NCI-H446 (cell line): Measurements from ENCODE around the gene BMERB1.
A peak's percentile ranks its signal among the peaks of the same experiment; 100 is the strongest.
"Not testable (repeated sequence)": the region's sequence is repeated elsewhere in the genome, so short reads cannot be mapped to it uniquely, and the experiment has no call there.

Experiments used
- DNase-seq, 2 experiments: peaks; one replicate each; lab custom pipeline; 2025; lab: John Stamatoyannopoulos, UW

Gene BMERB1

DNA sequence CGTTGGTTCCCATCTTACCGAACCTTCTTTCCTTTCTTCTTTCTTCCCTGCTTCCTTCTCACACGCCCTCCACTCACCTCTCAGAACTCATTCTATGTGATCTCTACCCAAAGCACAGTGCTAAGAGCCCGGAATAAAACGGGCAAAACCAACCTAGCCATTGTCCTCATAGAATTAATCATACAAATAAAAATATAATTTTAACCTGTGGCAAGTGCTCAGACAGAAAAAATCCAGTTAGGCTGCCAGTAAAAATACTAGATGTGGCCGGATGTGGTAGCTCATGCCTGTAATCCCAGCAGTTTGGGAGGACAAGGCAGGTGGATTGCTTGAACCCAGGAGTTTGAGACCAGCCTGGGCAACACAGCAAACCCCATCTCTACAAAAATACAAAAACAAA, 27.0 kb downstream of the BMERB1 start:
- DNase-seq: no peak

DNA sequence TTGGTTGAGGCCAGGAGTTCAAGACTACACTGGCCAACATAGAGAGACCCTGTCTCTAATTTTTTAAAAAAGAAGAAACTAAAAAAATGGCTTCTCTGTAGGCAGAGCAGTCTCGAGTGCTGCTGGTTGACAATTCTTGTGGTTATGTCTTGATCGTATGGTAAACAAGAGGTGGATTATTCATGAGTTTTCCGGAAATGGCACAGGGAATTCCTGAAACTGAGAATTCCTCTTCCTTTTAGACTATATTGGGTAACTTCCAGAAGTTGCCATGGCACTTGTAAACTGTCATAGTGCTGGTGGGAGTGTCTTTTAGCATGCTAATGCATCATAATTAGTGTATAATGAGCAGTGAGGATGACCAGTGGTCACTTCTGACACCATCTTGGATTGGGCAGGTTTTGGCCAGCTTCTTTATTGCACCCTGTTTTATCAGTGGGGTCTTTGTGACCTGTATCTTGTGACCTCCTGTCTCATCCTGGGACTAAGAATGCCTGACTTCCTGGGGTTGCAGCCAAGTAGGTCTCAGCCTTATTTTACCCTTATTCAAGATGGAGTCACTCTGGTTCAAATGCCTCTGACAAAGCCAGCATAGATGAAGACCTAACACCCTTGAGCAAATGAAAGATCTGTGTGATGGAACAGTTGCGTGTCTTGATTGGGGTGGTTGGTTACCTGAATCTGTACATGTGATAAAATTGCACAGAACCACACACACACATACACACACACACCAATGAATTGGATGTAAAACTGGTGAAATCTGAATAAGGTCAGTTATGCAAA, 30.2 kb downstream of the BMERB1 start:
- no peak for DNase-seq

DNA sequence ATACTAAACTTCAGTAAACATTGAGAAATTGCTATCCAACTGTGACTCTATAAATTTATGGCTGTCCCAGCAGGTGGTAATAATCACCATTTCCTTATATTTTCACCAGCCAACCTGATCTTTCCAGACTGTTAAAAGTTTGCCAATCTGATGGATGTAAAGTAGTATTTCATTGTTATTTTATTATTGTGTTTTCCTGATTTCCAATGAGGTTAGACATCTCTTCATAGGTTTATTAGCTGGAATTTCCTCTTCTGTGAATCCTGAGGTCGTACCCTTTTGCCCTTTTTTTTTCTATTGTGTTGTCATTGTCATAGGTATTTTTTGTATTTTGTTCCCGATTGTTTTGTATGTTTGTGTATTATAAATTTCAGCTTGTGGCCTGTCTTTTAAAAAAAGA, 31.7 kb downstream of the BMERB1 start:
- DNase-seq: no peak

DNA sequence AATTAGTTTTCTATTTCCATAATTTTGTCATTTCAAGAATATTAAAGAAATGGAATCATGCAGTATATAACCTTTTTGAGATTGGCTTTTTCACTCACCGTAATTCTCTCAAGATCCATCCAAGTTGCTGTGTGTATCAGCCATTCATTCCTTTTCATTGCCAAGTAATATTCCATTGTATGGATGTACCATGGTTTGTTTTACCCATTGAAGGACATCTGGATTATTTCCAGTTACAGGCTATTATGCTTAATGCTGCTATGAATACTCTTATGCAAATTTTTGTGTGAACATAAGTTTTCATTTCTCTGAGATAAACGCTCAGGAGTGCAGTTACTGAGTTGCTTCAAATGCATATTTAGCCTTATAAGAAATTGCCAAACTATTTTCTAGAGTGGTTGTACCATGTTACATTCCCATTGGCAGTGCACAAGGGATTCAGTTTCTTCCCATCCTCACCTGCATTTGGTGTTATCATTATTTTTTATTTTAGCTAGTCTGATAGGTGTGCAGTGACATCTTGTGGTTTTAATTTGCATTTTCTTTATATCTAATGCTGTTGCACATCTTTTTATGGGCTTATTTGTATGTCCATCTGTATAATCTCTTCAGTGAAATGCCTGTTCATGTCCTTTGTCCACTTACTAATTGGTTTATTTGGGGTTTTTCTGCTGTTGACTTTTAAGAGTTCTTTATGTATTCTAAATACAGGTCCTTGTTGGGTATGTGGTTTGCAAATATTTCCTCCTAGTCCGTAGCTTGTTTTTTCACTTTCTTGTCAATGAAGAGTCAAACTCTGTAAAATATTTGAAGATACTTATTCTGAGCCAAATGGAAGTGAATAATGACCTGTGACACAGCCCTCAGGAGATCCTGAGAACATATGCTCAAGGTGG, 32.7 kb downstream of the BMERB1 start:
- no peak for DNase-seq

DNA sequence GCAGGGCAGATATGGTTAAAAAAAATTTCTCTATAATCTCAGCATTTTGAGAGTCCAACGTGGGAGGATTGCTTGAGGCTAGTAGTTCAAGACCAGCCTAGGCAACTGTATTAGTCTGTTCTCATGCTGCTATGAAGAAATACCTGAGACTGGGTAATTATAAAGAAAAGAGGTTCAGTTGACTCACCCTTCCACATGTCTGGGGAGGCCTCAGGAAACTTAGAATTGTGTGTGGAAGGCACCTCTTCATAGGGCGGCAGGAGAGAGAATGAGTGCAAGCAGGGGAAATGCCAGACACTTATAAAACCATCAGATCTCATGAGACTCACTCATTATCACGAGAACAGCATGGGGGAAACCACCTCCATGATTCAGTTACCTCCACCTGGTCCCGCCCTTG, 42.6 kb downstream of the BMERB1 start:
- DNase-seq: not testable (repeated sequence)

DNA sequence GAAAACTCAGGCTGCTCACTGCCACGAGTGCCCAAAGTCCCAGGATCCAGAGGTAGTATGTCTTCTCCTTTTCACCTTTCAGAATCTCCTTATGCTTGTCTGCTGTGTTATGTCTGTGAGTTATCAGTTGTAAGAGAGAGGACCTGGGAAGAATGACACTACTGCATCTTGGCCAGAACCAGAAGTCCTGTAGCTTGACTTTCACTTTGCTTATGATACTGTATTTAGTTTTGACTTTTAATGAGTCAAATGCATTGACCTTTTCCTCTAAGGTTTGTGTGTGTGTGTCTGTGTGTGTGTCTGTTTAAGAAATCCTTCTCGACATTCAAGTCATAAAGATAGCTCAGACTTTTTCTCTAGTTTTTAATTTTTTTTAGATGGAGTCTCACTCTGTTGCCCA, 43.4 kb downstream of the BMERB1 start:
- DNase-seq: no peak

DNA sequence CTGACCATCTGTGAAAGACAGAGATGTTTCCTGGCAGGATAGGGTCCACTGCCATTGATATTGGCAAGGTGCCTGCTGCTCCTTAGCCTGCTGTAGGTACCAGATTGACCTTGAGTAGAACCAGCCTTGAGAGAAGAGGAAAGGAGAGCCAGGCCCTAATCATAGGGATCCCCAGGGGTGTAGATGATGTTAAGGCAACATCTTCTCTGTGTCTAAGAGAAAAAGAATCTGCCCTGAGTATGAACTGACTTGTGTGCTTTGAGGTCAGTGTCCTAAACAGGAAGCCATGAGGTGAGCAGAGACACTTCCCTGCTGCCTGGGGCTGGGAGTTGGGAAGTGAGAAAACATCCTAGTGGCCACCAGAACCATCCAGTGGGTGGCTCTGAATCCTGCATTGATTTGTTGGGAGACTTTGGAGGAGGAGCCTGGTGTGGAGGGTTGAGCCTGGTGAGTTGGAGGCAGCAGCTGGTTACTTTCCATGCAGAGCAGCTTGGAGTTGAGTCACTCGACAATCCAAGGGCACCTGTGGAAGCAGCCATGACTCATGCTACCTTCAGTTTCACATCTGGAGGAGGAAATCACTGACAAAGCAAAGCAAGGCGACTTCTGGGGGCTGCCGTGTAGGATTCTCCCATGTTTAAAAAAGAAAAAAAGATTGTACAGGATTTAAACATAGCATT, 47.8 kb downstream of the BMERB1 start:
- DNase-seq: peak; percentile 14 to 62

DNA sequence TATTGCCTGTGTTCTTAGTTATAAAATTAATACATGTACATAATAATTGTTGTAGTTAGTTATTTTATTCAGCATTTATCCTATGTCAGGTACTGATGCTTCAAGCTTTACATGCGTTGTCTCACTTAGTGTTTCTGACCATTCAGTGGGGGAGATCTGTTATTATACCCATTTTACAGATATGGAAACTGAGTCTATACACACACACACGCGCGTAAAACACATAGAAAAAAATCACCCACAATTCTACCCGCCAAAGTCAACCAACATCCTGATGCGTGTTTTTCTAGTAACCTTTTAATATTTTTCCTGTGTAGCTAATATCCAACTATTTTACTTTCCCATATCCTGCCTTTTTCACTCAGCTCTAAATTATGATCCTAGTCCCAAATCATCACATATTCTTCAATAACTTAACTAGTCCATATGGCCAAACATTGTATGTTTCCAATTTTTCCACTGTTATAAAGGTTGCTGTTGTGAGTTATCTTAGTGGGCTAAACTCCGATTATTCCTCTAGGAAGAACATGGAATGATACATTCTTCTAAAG, 48.4 kb downstream of the BMERB1 start:
- no peak for DNase-seq

DNA sequence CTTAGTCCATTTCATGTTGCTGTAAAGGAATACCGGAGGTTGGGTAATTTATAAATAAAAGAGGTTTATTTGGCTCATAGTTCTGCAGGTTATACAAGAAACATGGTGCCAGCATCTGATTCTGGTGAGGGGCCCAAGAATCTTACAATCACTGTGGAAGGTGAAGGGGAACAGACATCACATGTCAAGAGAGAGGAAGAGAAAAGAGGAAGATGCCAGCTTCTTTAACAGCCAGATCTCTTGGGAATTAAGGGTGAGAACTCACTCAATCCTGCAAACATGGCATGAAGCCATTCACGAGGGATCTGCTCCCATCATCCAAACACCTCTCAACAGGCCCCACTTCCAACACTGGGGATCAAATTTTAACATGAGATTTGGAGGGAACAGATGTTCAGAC, 49.5 kb downstream of the BMERB1 start:
- peak in 1 of 2 experiments; percentile 15 for DNase-seq

DNA sequence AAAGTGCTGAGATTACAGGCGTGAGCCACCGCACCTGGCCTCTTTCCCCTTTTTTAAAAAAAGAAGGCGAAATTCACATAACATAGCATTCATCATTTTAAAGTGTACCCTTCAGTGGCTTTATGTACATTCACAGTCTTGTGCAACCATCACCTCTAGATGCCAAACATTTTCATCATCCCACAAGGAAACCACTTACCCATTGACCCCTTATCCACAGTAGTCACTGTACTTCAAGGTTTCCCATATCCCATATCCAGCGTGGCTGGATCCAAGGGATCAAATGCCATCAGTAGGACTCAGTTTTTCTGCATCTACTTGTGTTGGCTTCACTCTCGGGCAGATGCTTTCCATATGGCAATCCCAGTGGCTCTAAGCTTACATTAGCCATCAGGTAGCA, 50.3 kb downstream of the BMERB1 start:
- DNase-seq: no peak

DNA sequence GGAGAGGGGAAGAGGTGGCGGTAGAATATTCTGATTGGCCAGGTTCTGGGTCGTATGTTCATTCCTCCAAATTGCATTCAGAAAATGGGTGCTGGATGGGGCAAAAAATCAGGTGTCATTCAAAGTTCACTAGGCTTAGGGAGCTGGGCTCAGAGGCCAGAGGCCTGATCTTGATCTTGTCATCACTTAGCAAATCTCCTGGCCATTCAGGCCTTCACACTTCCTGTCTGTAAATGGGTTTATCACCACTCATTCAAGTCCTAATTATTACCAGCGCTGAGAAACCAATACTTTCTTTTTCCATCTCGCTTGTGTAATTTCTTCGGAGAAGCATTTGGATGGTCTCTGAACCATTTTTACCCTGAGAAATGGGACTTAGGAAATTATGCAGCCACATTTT, 50.8 kb downstream of the BMERB1 start:
- DNase-seq: no peak

DNA sequence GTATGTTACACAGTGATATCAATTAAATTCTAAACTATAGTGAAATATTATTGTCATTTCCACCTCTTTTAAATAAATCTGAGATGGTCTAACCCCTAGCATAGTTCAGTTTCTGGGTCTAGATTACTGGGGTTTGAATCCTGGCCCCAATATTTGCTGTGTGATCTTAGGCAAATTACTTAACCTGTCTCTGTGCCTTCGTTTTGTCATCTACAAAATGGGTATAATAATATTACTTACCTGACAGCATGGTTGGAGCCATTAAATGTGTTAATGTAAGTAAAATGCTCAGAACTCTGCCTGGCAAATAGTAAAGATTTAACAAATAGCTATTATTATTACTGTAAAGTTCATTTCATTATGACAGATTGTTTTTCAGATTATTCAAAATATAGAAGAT, 52.3 kb downstream of the BMERB1 start:
- DNase-seq: no peak

DNA sequence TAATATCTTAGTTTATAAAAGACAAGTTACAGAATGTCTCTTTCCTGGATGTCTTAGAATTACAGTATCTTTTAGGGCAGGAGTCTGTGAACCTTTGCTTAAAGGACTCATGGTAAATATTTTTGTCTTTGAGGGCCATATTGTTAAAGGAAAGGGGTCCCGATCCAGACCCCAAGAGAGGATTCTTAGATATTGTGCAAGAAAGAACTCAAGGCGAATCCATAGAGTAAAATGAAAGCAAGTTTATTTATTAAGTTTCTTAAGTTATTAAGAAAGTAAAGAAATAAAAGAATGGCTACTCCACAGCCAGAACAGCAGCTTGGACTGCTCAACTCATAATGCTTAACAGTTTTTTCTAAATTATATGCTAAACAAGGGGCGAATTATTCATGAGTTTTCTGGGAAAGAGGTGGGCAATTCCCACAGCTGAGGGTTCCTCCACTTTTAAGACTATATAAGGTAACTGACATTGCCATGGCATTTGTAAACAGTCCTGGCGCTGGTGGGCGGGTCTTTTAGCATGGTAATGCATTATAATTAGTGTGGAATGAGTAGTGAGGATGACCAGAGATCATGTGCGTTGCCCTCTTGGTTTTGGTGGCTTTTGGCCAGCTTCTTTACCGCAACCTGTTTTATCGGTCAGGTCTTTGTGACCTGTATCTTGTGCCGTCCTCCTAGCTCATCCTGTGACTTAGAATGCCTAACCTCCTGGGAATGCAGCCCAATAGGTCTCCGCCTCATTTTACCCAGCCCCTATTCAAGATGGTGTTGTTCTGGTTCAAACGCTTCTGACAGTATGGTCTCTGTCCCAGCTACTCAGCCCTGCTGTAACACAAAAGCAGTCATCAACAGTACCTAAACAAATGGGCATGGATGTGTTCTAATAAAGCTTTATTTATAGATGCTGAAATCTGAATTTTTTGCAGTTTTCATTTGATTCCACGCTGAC, 53.2 kb downstream of the BMERB1 start:
- DNase-seq: no peak

DNA sequence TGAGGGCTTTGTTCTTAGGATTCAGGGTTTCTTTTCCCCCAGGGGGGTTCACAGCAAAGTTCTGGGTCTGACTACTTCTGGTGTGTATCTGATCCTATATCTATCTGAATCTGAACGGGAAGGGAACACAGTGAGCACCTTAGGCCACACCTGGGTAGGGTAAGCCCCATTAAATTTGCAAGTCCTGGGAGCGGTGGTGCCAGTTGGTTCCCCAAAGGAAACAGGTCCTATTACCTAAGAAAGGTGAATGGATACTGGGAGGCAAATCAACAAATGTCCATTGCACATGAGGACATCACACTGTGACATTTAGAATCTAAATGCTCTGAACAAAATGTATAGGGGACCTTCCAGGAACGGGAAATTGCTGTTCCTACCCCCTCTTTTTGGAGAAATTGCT, 54.6 kb downstream of the BMERB1 start:
- DNase-seq: no peak

DNA sequence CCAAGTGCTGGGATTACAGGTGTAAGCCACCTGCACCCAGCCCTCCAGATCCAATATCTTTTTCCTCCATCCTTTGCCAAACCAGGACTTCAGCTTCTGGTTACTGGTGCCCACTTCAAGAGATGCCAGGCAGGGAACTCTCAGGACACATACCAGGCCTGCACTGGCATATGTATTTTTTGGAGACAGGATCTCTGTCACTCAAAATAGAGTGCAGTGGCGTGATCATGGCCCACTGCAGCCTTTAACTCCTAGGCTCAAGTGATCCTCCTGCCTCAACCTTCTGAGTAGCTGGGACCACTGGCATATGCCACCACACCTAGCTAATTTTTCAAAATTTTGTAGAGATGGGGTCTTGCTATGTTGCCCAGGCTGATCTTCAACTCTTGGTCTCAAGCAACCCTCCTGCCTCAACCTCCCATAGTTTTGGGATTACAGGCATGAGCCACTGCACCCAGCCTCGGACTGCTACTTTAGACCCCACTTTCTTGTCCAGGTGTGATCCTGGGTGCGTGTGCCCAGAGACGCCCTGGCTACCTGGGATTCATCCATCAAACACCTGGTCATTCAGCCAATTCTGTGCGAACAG, 55.8 kb downstream of the BMERB1 start:
- no peak for DNase-seq

DNA sequence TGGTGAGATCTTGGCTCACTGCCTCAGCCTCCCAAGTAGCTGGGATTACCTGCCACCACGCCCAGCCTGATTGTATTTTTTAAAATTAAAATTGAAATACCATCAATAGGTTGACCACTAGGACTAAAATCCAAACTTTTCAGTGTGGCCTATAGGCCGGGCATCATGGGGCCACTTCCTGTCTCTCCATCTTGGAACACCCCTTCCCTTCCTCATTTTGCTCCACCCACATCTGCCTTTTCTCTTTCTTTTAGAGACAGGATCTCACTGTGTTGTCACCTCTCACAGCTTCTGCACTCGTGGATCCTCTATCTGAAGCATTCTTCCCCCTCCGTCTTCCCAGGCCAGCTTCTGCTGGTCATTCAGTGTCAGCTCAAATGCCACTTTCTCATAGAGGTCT, 57.0 kb downstream of the BMERB1 start:
- DNase-seq: no peak

DNA sequence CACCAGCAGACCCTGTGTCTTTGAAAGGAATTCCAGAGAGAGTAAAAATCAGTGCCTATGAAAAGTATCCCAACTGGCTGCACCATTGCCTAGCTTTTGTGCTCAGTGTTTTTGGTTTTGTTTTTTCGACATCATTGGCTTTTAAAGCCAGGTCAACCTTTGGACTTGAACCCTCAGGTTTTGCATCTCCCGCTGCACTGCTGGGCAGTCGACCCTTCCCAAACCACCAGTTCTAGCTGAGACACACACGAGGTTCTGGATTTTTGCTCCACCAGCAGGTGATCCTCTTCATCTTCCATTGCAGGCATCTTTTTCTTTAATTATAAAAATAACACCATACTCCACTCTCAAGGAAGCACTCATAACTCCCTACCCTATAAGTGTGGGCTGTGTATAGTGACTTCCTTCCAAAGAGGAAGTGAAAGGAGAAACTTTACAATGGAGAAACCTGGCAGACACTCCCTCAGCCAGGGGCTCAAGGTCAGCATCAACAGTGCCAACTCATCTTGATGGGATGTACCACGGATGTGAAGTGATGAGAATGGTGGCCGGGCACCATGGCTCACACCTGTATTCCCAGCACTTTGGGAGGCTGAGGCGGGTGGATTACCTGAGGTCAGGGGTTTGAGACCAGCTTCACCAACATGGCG, 57.8 kb downstream of the BMERB1 start:
- no peak for DNase-seq

DNA sequence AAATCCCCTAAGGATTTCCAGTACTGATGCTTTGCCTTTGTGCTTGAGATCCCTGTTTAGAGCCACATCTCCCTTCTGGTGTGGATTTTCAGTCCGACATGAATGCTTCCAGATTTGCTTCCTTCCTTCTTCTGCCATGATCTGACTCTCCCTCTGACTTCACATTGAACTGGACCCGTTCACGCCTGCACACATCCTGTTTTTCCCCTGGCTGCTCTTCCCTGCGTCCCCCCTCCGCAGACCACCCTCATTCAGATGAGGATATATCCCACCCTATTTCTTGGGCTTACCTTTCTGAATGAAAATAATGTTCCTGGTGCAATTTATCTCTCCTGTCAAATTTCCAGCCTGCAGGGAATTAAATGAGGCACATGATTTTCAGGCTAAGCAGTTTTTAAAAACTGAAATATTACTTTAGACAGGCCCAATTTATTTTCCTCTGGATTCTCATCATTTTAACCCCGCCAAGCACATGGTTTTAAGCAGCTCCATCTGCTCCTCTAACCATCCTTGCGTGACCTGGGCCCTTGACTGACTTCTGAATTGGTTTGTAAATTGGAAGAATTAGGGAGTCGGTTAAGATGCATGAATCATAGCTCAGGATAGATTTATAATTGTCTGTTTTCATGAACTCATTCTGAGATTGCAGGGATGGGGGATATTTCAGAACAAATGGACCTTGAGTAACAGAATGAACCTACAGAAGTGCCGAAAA, 59.2 kb downstream of the BMERB1 start:
- peak; percentile 74 to 86 for DNase-seq

DNA sequence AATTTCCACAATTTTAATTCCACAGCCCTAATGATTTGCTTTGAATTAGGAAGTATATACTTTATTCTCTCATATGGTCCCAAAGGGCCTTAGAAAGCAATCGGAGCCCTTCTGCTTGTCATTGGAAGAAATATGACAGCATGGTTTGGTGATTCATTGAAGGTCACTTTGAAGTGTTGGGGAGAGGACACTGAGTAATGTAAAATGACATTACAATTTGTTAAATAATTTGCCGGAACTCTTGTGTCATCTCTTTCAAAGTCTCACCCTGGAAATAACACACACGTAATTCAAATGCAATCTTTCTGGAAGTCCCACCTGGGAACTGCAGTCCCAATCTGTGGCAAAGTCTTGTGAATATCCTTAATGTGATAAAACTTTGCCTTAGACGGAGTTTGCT, 59.8 kb downstream of the BMERB1 start:
- no peak for DNase-seq

DNA sequence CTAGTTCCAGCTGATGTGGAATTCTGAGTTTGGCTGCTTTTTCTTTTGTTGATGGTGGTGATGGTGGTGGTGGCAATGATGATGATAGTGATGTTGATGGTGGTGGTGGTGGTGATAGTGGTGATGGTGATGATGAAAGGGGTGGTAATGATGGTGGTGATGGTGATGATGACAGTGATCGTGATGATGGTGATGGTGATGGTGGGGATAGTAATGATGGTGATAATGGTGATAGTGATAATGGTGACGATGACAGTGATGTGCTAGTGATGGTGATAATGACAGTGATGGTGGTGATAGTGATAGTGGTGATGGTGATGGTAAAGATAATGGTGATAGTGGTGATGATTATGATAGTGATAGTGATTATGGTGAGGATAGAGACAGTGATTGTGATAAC, 61.5 kb downstream of the BMERB1 start:
- DNase-seq: no peak
